Uterus (tissue), 2 donors: Measurements from ENCODE around the gene STK11.

Source experiments
- CTCF ChIP-seq, 4 experiments: fragments of 200-600 bp in 2 of 4; fragments of 450-650 bp in 2 of 4; sonication (generic) in 2 of 4; IDR thresholded peaks; one replicate each; pipeline ENCODE4 v1.5.1; 2016 to 2019; ENCODE audit warnings: antibody characterized with exemption in 4 of 4, mild to moderate bottlenecking in 2 of 4, moderate library complexity in 1 of 4
- POLR2A ChIP-seq, 2 donors: fragments of 450-650 bp; IDR thresholded peaks; one replicate each; pipeline ENCODE4 v1.6.1; 2016; ENCODE audit warnings: antibody characterized with exemption in 2 of 2, mild to moderate bottlenecking in 1 of 2, moderate library complexity in 1 of 2

- TF ChIP-seq CTCF (IDR thresholded peaks at IDR 0.05) (no peak), POLR2A (IDR thresholded peaks at IDR 0.05) (no peak)
Measured at GRCh38 chr19:1227304-1228054, 21.9 kb downstream of the STK11 start.
